ENCODE measurements around the gene ZBTB7C. TPM values are rescaled to one million over a fixed set of nuclear protein-coding genes. Genes with fewer than 3 reads are reported as not detected.

ZBTB7C gene
- total RNA-seq, 3 donors from 2014 or later, result 5.6 to 26.5 (median 6.1) TPM

DNA sequence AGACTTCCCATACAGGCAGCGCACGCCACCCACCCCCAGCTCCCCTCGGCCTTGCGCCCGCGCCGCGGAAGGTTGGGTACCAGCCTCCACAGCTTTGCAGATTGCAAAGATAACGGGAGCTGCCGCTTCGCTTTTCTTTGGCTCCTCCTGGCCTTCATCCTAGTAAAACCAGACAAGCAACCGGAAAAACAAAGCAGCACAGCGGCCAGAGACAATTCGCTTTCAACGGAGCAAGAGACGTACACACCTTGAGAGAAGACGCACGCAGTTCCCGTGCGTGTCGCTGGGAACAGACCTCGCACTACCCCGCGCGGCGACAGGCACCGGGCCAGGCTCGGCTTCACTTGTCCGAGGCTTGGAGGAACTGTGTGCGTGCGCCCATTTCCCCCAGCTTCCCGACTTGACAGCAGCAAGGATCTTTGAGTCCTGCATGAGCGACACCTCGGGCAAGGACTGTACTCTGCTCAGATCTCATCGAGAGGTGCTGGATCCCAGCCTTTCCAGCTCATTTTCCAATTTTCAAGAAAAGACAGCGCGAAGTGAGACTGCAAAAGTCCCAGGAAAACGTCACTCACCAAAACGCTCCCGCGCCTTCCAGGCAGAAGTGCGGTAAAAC is 964 bp downstream of the ZBTB7C start:
- TF ChIP-seq, protein P1, sequence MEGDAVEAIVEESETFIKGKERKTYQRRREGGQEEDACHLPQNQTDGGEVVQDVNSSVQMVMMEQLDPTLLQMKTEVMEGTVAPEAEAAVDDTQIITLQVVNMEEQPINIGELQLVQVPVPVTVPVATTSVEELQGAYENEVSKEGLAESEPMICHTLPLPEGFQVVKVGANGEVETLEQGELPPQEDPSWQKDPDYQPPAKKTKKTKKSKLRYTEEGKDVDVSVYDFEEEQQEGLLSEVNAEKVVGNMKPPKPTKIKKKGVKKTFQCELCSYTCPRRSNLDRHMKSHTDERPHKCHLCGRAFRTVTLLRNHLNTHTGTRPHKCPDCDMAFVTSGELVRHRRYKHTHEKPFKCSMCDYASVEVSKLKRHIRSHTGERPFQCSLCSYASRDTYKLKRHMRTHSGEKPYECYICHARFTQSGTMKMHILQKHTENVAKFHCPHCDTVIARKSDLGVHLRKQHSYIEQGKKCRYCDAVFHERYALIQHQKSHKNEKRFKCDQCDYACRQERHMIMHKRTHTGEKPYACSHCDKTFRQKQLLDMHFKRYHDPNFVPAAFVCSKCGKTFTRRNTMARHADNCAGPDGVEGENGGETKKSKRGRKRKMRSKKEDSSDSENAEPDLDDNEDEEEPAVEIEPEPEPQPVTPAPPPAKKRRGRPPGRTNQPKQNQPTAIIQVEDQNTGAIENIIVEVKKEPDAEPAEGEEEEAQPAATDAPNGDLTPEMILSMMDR (IDR thresholded peaks at IDR 0.05), result no peak
- TF ChIP-seq POLR2AphosphoS5 (IDR thresholded peaks at IDR 0.05) (no peak), POLR2A (IDR thresholded peaks at IDR 0.05) (no peak)
- peak overlapping the region; percentile 65 to 88 for H3K27ac ChIP-seq
- H3K9me3 ChIP-seq, result no peaks in the 10 kb centered on the region
- peaks cover 1 to 4% of the 10 kb centered on the region in 2 donors for H3K4me1 ChIP-seq
- intact Hi-C loops (cut with DNase I; ENCODE audit: low total_unique reads), result no loop called here
- peak overlapping the region; percentile 72 to 80 (median 74) for H3K4me3 ChIP-seq
- H3K27me3 ChIP-seq, result no peaks in the 10 kb centered on the region
- peak in 1 of 2 donors; percentile 35 for DNase-seq (ENCODE audit: low spot score in 2 of 2)
- H3K36me3 ChIP-seq, result no peaks in the 10 kb centered on the region

DNA sequence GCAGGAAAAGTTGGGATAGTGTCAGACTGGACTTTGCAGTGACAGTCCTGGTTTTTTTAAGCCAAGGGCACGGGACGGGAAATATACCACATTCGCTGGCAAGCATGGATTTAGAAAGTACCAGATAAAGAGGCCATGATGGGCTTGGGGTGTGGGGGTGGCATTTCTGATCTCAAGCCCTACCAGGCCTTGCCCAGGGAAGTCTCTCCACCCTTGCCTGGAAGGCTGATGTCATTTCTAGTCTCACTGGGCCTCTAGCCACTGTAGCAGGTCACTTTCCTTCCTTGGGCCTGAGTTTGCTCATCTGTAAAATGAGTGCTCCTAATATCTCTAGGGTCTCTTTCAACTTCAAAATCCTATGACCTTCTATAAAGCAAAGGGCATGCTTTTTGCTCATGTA is 1.8 kb downstream of the ZBTB7C start:
- H3K9me3 ChIP-seq, result no peaks in the 10 kb centered on the region
- intact Hi-C loops (cut with DNase I; ENCODE audit: low total_unique reads), result no loop called here
- TF ChIP-seq, protein P1 (IDR thresholded peaks at IDR 0.05), result no peak
- TF ChIP-seq POLR2A (IDR thresholded peaks at IDR 0.05), result no peak
- no peak for TF ChIP-seq POLR2AphosphoS5 (IDR thresholded peaks at IDR 0.05)
- peaks cover 4 to 5% of the 10 kb centered on the region in 2 donors for H3K4me1 ChIP-seq
- peak overlapping the region; percentile 46 to 88 for H3K27ac ChIP-seq
- peak overlapping the region in 2 of 3 donors; percentile 72 to 80 for H3K4me3 ChIP-seq
- no peak for DNase-seq (ENCODE audit: low spot score in 2 of 2)
- H3K36me3 ChIP-seq, result no peaks in the 10 kb centered on the region
- no peaks in the 10 kb centered on the region for H3K27me3 ChIP-seq

DNA sequence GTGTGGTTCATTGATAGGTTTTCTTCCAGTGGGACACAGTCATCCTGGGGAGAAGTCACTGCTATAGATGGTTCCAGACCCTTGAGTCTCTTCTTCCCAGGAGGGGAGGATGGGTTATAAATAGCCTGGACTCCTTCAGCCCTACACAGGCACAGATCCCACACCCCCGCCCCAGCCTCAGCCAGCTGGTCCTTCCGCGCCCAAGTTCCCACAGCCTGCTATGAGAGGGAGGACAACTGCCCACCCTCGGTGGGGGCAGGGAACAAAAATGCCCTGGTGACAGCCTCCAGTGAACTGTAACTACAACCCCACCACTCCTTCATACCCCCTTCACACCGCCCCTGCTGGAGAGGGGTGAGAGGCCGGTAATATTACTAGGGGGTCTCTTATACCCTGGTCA is 3.2 kb downstream of the ZBTB7C start:
- Histone ChIP-seq H3K9me3 (no peaks in the 10 kb centered on the region), H3K27ac (no peak overlapping the region), H3K36me3 (no peaks in the 10 kb centered on the region), H3K27me3 (no peaks in the 10 kb centered on the region), H3K4me1 (peaks cover 4 to 5% of the 10 kb centered on the region in 2 donors), H3K4me3 (no peak overlapping the region)
- no peak for DNase-seq (ENCODE audit: low spot score in 2 of 2)
- TF ChIP-seq POLR2A (IDR thresholded peaks at IDR 0.05), result no peak
- intact Hi-C loops (cut with DNase I; ENCODE audit: low total_unique reads), result no loop called here

DNA sequence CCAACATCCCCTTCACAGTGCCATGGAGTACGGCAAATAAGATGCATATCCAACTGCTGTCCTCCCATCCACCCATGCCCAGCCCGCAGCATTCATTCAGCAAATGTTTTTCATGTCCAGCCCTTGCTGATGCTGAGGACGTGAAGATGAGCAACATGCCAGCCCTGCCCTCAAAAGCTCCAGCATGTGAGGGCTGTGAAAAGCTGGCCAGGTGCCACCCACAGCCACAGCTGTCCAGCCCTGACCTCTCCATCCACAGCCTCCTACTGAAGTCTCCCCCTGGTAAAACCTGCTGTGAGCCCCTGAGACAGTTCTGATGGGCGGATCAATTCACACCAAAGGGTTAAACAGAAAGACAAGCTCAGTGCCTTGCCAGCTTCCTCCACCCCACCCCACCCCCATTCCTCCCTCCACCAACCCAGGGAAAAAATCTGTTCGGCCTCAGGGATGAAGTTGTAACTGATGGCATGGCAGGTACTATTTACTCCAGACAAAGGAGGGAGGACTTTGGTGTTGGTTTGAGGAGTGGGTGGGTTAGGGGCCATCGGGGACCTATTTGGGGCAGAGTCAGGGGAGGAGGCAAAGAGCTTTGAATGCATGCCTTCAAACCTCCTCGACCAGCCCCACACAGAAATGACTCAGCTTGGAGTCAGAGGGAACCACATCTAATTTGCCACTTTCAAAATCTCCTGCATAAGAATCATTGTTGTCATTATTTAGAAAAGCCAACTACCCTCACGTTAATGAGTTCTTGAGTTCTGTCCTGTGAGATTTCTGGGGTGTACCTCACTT is 4.3 kb downstream of the ZBTB7C start:
- TF ChIP-seq POLR2AphosphoS5 (IDR thresholded peaks at IDR 0.05) (no peak), POLR2A (IDR thresholded peaks at IDR 0.05) (no peak)
- TF ChIP-seq, protein P1 (IDR thresholded peaks at IDR 0.05), result no peak
- Histone ChIP-seq H3K36me3 (no peaks in the 10 kb centered on the region), H3K9me3 (no peaks in the 10 kb centered on the region), H3K4me3 (no peak overlapping the region), H3K27ac (no peak overlapping the region), H3K4me1 (peaks cover 0 to 9% of the 10 kb centered on the region in 2 donors), H3K27me3 (no peaks in the 10 kb centered on the region)
- intact Hi-C loops (cut with DNase I; ENCODE audit: low total_unique reads), result no loop called here
- DNase-seq (ENCODE audit: low spot score in 2 of 2), result no peak

DNA sequence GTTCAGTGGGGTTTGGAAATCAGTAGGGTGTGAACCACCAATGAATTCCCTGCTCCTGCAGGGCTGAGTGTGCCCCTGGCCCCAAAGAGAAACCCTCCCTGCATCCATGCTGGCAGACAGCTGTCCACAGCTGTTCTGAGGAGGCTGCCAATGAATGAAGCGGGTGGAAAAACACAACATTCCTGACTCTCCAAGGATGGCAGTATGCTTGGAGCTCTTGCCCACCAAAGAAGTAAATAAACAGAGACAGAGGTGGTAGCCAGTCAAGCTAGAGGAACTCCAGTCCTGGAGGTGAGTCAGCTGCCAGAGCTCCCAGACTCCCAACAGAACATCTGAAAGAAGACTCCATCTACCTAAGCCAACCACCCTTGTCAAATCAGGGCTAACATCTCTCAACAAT is 6.2 kb downstream of the ZBTB7C start:
- H3K27me3 ChIP-seq, result no peaks in the 10 kb centered on the region
- intact Hi-C loops (cut with DNase I; ENCODE audit: low total_unique reads), result no loop called here
- no peak overlapping the region for H3K4me3 ChIP-seq
- H3K4me1 ChIP-seq, result peaks cover 0 to 9% of the 10 kb centered on the region in 2 donors
- TF ChIP-seq POLR2AphosphoS5 (IDR thresholded peaks at IDR 0.05), result no peak
- TF ChIP-seq, protein P1 (IDR thresholded peaks at IDR 0.05), result no peak
- TF ChIP-seq POLR2A (IDR thresholded peaks at IDR 0.05), result no peak
- no peak overlapping the region for H3K27ac ChIP-seq
- no peak for DNase-seq (ENCODE audit: low spot score in 2 of 2)
- no peaks in the 10 kb centered on the region for H3K9me3 ChIP-seq
- no peaks in the 10 kb centered on the region for H3K36me3 ChIP-seq
